Measurements from ENCODE around the gene SPP2.

The SPP2 gene

GRCh38 chr2:234072454-234072853 is 22.0 kb downstream of the SPP2 start:
- Histone ChIP-seq H3K4me1 (ENCODE audit: control insufficient read depth, insufficient read depth, low read length, poor library complexity, severe bottlenecking) (no peaks in the 10 kb centered on the region), H3K36me3 (ENCODE audit: control insufficient read depth, insufficient read depth, low read length) (no peaks in the 10 kb centered on the region), H3K9me3 (ENCODE audit: control insufficient read depth, low read length) (peaks cover 10% of the 10 kb centered on the region), H3K27ac (ENCODE audit: low read depth, low read length, severe bottlenecking) (no peak overlapping the region), H3K4me3 (ENCODE audit: extremely low read depth, insufficient read depth, low read length, poor library complexity, severe bottlenecking) (no peak overlapping the region)
- 82 to 100% methylated on average over 2 to 3 of the region's 4 CpGs for WGBS, 2 experiments (ENCODE audit: insufficient coverage in 2 of 2)

GRCh38 chr2:234074751-234075517 is 24.4 kb downstream of the SPP2 start:
- H3K27ac ChIP-seq (ENCODE audit: low read depth, low read length, severe bottlenecking): no peak overlapping the region
- H3K9me3 ChIP-seq (ENCODE audit: control insufficient read depth, low read length): no peaks in the 10 kb centered on the region
- H3K36me3 ChIP-seq (ENCODE audit: control insufficient read depth, insufficient read depth, low read length): no peaks in the 10 kb centered on the region
- H3K4me3 ChIP-seq (ENCODE audit: extremely low read depth, insufficient read depth, low read length, poor library complexity, severe bottlenecking): no peak overlapping the region
- H3K4me1 ChIP-seq (ENCODE audit: control insufficient read depth, insufficient read depth, low read length, poor library complexity, severe bottlenecking): no peaks in the 10 kb centered on the region
- 82 to 84% methylated on average over 11 of the region's 13 CpGs for WGBS, 2 experiments (ENCODE audit: insufficient coverage in 2 of 2)

GRCh38 chr2:234075518-234075915 is 25.0 kb downstream of the SPP2 start:
- Histone ChIP-seq H3K27ac (ENCODE audit: low read depth, low read length, severe bottlenecking) (no peak overlapping the region), H3K4me1 (ENCODE audit: control insufficient read depth, insufficient read depth, low read length, poor library complexity, severe bottlenecking) (no peaks in the 10 kb centered on the region), H3K4me3 (ENCODE audit: extremely low read depth, insufficient read depth, low read length, poor library complexity, severe bottlenecking) (no peak overlapping the region), H3K36me3 (ENCODE audit: control insufficient read depth, insufficient read depth, low read length) (no peaks in the 10 kb centered on the region), H3K9me3 (ENCODE audit: control insufficient read depth, low read length) (no peaks in the 10 kb centered on the region)
- 84 to 100% methylated on average over 4 of the region's 4 CpGs for WGBS, 2 experiments (ENCODE audit: insufficient coverage in 2 of 2)

GRCh38 chr2:234075947-234076346 is 25.4 kb downstream of the SPP2 start:
- H3K9me3 ChIP-seq (ENCODE audit: control insufficient read depth, low read length): no peaks in the 10 kb centered on the region
- H3K36me3 ChIP-seq (ENCODE audit: control insufficient read depth, insufficient read depth, low read length): no peaks in the 10 kb centered on the region
- no peaks in the 10 kb centered on the region for H3K4me1 ChIP-seq (ENCODE audit: control insufficient read depth, insufficient read depth, low read length, poor library complexity, severe bottlenecking)
- WGBS, 2 experiments (ENCODE audit: insufficient coverage in 2 of 2): 85 to 93% methylated on average over 5 to 8 of the region's 8 CpGs
- H3K27ac ChIP-seq (ENCODE audit: low read depth, low read length, severe bottlenecking): no peak overlapping the region
- H3K4me3 ChIP-seq (ENCODE audit: extremely low read depth, insufficient read depth, low read length, poor library complexity, severe bottlenecking): no peak overlapping the region

GRCh38 chr2:234076451-234076850 is 25.9 kb downstream of the SPP2 start:
- WGBS, 2 experiments (ENCODE audit: insufficient coverage in 2 of 2): 90% methylated on average over 2 of the region's 3 CpGs; no CpG with 5 or more reads in 1 of the 2 experiments

DNA sequence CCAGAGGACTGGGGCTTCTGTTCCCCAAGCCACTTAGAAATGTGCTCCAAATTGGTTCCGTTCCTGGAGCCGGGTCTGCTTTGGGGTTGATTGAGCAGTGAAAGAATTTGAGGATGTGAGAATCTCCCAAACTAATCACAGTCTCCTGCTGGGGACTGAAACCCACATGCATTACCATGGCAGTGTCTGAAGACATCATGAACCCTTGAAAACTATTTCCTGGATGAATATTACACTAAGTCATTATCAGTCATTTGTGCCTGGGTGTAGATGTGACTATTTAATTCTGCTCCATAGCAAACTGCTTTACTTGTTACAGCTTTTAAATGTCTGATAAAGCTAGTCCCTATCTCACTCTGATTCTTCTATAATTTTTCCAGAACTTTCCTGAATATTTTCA is 27.6 kb downstream of the SPP2 start:
- WGBS, 2 experiments (ENCODE audit: insufficient coverage in 2 of 2): no CpG with 5 or more reads among the region's 2 CpGs
- Histone ChIP-seq H3K9me3 (ENCODE audit: control insufficient read depth, low read length) (no peaks in the 10 kb centered on the region), H3K4me3 (ENCODE audit: extremely low read depth, insufficient read depth, low read length, poor library complexity, severe bottlenecking) (no peak overlapping the region), H3K4me1 (ENCODE audit: control insufficient read depth, insufficient read depth, low read length, poor library complexity, severe bottlenecking) (no peaks in the 10 kb centered on the region), H3K27ac (ENCODE audit: low read depth, low read length, severe bottlenecking) (no peak overlapping the region), H3K36me3 (ENCODE audit: control insufficient read depth, insufficient read depth, low read length) (no peaks in the 10 kb centered on the region)

More at GRCh38 chr2:234076451-234076850, 25.9 kb downstream of the SPP2 start:
- no peak overlapping the region for H3K4me3 ChIP-seq (ENCODE audit: extremely low read depth, insufficient read depth, low read length, poor library complexity, severe bottlenecking)
- H3K36me3 ChIP-seq (ENCODE audit: control insufficient read depth, insufficient read depth, low read length): no peaks in the 10 kb centered on the region
- no peaks in the 10 kb centered on the region for H3K4me1 ChIP-seq (ENCODE audit: control insufficient read depth, insufficient read depth, low read length, poor library complexity, severe bottlenecking)
- no peak overlapping the region for H3K27ac ChIP-seq (ENCODE audit: low read depth, low read length, severe bottlenecking)
- H3K9me3 ChIP-seq (ENCODE audit: control insufficient read depth, low read length): no peaks in the 10 kb centered on the region

DNA sequence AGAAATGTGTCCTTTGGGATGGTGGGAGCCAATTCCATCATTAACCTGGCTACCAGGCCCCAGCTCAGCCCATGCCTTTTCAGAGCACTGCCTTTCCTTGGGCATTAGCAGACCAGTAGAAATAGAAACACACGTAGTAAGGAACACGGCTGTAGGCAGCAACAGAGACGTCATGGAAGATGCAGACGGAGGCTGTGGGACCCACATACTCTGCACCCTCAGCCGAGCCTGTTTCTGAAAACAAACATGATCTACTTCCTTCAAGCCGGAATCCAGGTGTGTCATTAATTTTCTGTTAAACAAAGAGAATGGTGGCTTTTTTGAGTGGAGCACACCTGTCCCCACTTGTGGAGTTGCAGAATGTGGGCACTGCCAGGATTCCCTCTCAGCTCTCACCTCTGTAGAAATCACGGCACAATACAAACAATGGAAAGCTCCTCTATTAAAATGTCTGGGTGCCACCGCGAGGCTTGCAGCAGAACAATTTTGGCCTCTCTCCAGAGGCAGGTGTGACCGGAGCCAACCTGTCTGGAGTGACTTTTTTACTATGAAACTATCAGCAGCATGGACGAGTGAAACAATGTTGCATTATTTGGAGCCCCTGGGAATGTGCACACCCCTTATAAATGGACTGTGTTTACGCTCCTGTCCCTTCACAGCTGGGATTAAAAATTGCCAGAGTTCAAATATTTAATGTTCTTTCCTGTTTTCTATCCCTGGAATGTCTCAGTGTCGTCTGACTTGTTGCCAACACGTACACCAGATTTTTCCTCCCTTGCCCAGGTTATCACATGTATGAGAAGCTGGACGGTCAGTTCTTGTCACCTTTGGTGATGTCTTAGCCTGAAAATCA is 31.7 kb downstream of the SPP2 start:
- H3K4me1 ChIP-seq (ENCODE audit: control insufficient read depth, insufficient read depth, low read length, poor library complexity, severe bottlenecking): no peaks in the 10 kb centered on the region
- 89 to 94% methylated on average over 11 to 13 of the region's 15 CpGs for WGBS, 2 experiments (ENCODE audit: insufficient coverage in 2 of 2)
- H3K4me3 ChIP-seq (ENCODE audit: extremely low read depth, insufficient read depth, low read length, poor library complexity, severe bottlenecking): no peak overlapping the region
- H3K36me3 ChIP-seq (ENCODE audit: control insufficient read depth, insufficient read depth, low read length): no peaks in the 10 kb centered on the region
- H3K27ac ChIP-seq (ENCODE audit: low read depth, low read length, severe bottlenecking): no peak overlapping the region
- H3K9me3 ChIP-seq (ENCODE audit: control insufficient read depth, low read length): no peaks in the 10 kb centered on the region

DNA sequence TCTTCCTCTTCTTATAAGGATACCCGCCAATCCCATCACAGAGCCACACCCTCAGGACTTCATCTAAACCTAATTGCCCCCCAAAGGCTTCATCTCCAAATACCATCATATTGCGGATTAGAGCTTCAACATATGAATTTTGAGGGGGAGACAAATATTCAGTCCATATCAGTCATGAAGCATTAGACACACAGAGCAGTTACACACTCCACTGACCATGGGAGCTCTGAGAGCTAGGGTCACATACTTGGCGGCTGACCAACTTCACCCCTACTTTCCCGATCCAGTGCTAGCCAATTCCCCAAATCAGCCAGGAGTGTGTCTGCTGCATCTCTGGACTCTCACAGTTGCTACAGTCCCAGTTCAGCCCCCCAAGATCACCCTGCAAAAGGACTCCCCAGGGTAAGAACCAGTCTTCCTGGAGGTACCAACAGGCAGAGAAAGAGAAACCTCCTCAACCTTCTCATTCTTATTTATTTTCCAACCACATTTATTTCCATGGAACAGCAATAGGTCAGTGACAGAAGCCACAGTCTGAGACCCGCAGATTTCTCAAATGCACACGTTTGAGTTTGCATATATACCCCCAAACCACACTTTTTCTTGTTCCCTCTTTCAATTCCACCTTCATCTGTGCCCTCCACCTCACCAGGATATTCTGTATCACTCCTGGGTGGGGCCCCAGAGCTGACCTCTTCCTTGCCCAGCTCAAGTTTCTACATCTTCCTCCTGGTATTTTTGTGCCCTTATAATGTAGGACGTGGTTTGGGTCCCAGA is 33.3 kb downstream of the SPP2 start:
- H3K4me1 ChIP-seq (ENCODE audit: control insufficient read depth, insufficient read depth, low read length, poor library complexity, severe bottlenecking): no peaks in the 10 kb centered on the region
- 70 to 76% methylated on average over 4 to 5 of the region's 7 CpGs for WGBS, 2 experiments (ENCODE audit: insufficient coverage in 2 of 2)
- H3K36me3 ChIP-seq (ENCODE audit: control insufficient read depth, insufficient read depth, low read length): no peaks in the 10 kb centered on the region
- H3K27ac ChIP-seq (ENCODE audit: low read depth, low read length, severe bottlenecking): no peak overlapping the region
- H3K9me3 ChIP-seq (ENCODE audit: control insufficient read depth, low read length): no peaks in the 10 kb centered on the region
- H3K4me3 ChIP-seq (ENCODE audit: extremely low read depth, insufficient read depth, low read length, poor library complexity, severe bottlenecking): no peak overlapping the region

DNA sequence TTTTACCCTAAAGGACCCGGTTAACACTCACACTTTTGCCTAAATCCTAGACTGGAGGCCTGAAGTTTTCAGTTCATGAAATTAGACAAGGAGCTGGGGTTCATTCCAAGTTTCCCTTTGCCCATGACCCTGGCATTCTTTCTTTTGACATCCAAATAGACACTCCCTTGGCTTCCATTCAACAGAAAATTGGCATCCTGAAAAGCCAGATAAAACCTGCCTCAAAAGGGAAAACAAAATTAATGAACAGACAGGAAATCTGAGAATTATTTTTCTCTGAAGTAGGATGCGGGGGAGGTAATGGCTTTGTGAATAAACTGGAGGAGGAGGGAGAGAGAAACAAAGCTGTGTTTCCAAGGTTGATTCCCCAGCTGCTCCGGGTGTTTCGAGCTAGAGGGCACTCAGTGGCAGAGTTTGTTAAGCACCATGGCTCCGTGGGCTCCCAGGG is 41.0 kb downstream of the SPP2 start:
- H3K9me3 ChIP-seq (ENCODE audit: control insufficient read depth, low read length): no peaks in the 10 kb centered on the region
- H3K4me3 ChIP-seq (ENCODE audit: extremely low read depth, insufficient read depth, low read length, poor library complexity, severe bottlenecking): no peak overlapping the region
- no peaks in the 10 kb centered on the region for H3K36me3 ChIP-seq (ENCODE audit: control insufficient read depth, insufficient read depth, low read length)
- WGBS, 2 experiments (ENCODE audit: insufficient coverage in 2 of 2): 49 to 55% methylated on average over 5 of the region's 5 CpGs
- H3K4me1 ChIP-seq (ENCODE audit: control insufficient read depth, insufficient read depth, low read length, poor library complexity, severe bottlenecking): no peaks in the 10 kb centered on the region
- no peak overlapping the region for H3K27ac ChIP-seq (ENCODE audit: low read depth, low read length, severe bottlenecking)

- H3K4me1 ChIP-seq (ENCODE audit: control insufficient read depth, insufficient read depth, low read length, poor library complexity, severe bottlenecking): no peaks in the 10 kb centered on the region
- H3K4me3 ChIP-seq (ENCODE audit: extremely low read depth, insufficient read depth, low read length, poor library complexity, severe bottlenecking): no peak overlapping the region
- 64 to 78% methylated on average over 4 to 5 of the region's 7 CpGs for WGBS, 2 experiments (ENCODE audit: insufficient coverage in 2 of 2)
- no peaks in the 10 kb centered on the region for H3K9me3 ChIP-seq (ENCODE audit: control insufficient read depth, low read length)
- H3K27ac ChIP-seq (ENCODE audit: low read depth, low read length, severe bottlenecking): no peak overlapping the region
- H3K36me3 ChIP-seq (ENCODE audit: control insufficient read depth, insufficient read depth, low read length): no peaks in the 10 kb centered on the region
Measured at GRCh38 chr2:234091883-234092282, 41.4 kb downstream of the SPP2 start.

All from mesodermal cell (in vitro differentiated cells).